ENCODE results near the gene MYEOV. TPM values are rescaled to one million over a fixed set of nuclear protein-coding genes. Genes with fewer than 3 reads are reported as not detected.

Gene MYEOV
- total RNA-seq, 4 donors from 2014 or later: 4.8 to 26.7 (median 9.4) TPM

GRCh38 chr11:69302447-69303020 lies 8.6 kb downstream of the MYEOV start:
- H3K36me3 ChIP-seq: no peaks in the 10 kb centered on the region
- peaks cover 2 to 44% (median 20%) of the 10 kb centered on the region in 4 donors for H3K4me1 ChIP-seq
- H3K9me3 ChIP-seq: no peaks in the 10 kb centered on the region
- H3K4me3 ChIP-seq: no peak overlapping the region
- DNase-seq (ENCODE audit: low spot score in 2 of 2): no peak
- WGBS, 2 donors: 96% methylated on average over 7 to 8 of the region's 8 CpGs
- H3K27ac ChIP-seq: no peak overlapping the region
- no peaks in the 10 kb centered on the region for H3K27me3 ChIP-seq
- TF ChIP-seq POLR2A (IDR thresholded peaks at IDR 0.05) (no peak), CTCF (IDR thresholded peaks at IDR 0.05) (no peak), EP300 (IDR thresholded peaks at IDR 0.05) (no peak)

- no peak overlapping the region for H3K4me3 ChIP-seq
- no peak for TF ChIP-seq CTCF (IDR thresholded peaks at IDR 0.05)
- TF ChIP-seq POLR2A (IDR thresholded peaks at IDR 0.05): no peak
- no peak for TF ChIP-seq EP300 (IDR thresholded peaks at IDR 0.05)
- no peak overlapping the region for H3K27ac ChIP-seq
- no peaks in the 10 kb centered on the region for H3K9me3 ChIP-seq
- 97% methylated on average over 18 of the region's 18 CpGs for WGBS, 2 donors
- H3K4me1 ChIP-seq: peaks cover 0 to 35% (median 11%) of the 10 kb centered on the region in 4 donors
- H3K27me3 ChIP-seq: no peaks in the 10 kb centered on the region
- DNase-seq (ENCODE audit: low spot score in 2 of 2): no peak
- H3K36me3 ChIP-seq: no peaks in the 10 kb centered on the region
These were observed 9.5 kb downstream of the MYEOV start for GRCh38 chr11:69303427-69303826.

GRCh38 chr11:69304258-69304657 lies 10.3 kb downstream of the MYEOV start:
- no peaks in the 10 kb centered on the region for H3K36me3 ChIP-seq
- WGBS, 2 donors: 88 to 89% methylated on average over 1 of the region's 1 CpG
- no peak overlapping the region for H3K27ac ChIP-seq
- no peak for DNase-seq (ENCODE audit: low spot score in 2 of 2)
- H3K4me1 ChIP-seq: peaks cover 0 to 27% (median 3%) of the 10 kb centered on the region in 4 donors
- TF ChIP-seq CTCF (IDR thresholded peaks at IDR 0.05) (no peak), POLR2A (IDR thresholded peaks at IDR 0.05) (no peak), EP300 (IDR thresholded peaks at IDR 0.05) (no peak)
- no peaks in the 10 kb centered on the region for H3K27me3 ChIP-seq
- H3K9me3 ChIP-seq: no peaks in the 10 kb centered on the region
- H3K4me3 ChIP-seq: no peak overlapping the region

GRCh38 chr11:69304686-69305085 lies 10.7 kb downstream of the MYEOV start:
- DNase-seq (ENCODE audit: low spot score in 2 of 2): no peak
- Histone ChIP-seq H3K4me3 (no peak overlapping the region), H3K27ac (no peak overlapping the region), H3K36me3 (no peaks in the 10 kb centered on the region), H3K27me3 (no peaks in the 10 kb centered on the region), H3K9me3 (no peaks in the 10 kb centered on the region), H3K4me1 (peaks cover 0 to 22% (median under 1%) of the 10 kb centered on the region in 4 donors)
- WGBS, 2 donors: 36% methylated on average over 6 of the region's 6 CpGs
- TF ChIP-seq CTCF (IDR thresholded peaks at IDR 0.05) (no peak), EP300 (IDR thresholded peaks at IDR 0.05) (no peak), POLR2A (IDR thresholded peaks at IDR 0.05) (no peak)

- Histone ChIP-seq H3K4me1 (peaks cover 0 to 17% (median 0%) of the 10 kb centered on the region in 4 donors), H3K36me3 (no peaks in the 10 kb centered on the region), H3K4me3 (no peak overlapping the region), H3K27me3 (no peaks in the 10 kb centered on the region), H3K27ac (no peak overlapping the region), H3K9me3 (no peaks in the 10 kb centered on the region)
- WGBS, 2 donors: 63 to 66% methylated on average over 10 of the region's 11 CpGs
- no peak for TF ChIP-seq POLR2A (IDR thresholded peaks at IDR 0.05)
- no peak for TF ChIP-seq EP300 (IDR thresholded peaks at IDR 0.05)
- TF ChIP-seq CTCF (IDR thresholded peaks at IDR 0.05): no peak
- DNase-seq (ENCODE audit: low spot score in 2 of 2): no peak
These were observed 12.1 kb downstream of the MYEOV start for GRCh38 chr11:69305885-69306540.
